GM06990 (cell line): Measurements from ENCODE around the gene YOD1.

Source experiments
- DNase-seq: peaks from one replicate; pipeline ENCODE4 v3.0.0-alpha.2; 2011; ENCODE audit not compliant: insufficient read length; ENCODE audit errors: extremely low read depth
- H3K27me3 ChIP-seq: replicated peaks from 2 replicates; pipeline ENCODE4 v1.6.0; 2011; ENCODE audit warnings: low read length; ENCODE audit not compliant: control insufficient read depth, insufficient read depth
- H3K36me3 ChIP-seq: 2 replicates; pipeline ENCODE4 v1.5.1; 2011; ENCODE audit warnings: low read length; ENCODE audit not compliant: control insufficient read depth, insufficient read depth
- H3K4me3 ChIP-seq: replicated peaks from 2 replicates; pipeline ENCODE4 v1.5.1; 2011; ENCODE audit warnings: low read depth, mild to moderate bottlenecking, control low read depth, low read length
- CTCF ChIP-seq: IDR thresholded peaks from 2 replicates; pipeline ENCODE4 v1.5.1; 2011; ENCODE audit warnings: low read length, control low read depth, mild to moderate bottlenecking, inconsistent platforms; ENCODE audit not compliant: insufficient read depth, poor library complexity, severe bottlenecking

YOD1 gene

GRCh38 chr1:207058252-207058651 lies 7.2 kb upstream of the YOD1 start:
- Histone ChIP-seq H3K27me3 (no peaks in the 10 kb centered on the region), H3K4me3 (no peak overlapping the region), H3K36me3 (no peaks in the 10 kb centered on the region)
- DNase-seq = no peak
- TF ChIP-seq CTCF = no peak

DNA sequence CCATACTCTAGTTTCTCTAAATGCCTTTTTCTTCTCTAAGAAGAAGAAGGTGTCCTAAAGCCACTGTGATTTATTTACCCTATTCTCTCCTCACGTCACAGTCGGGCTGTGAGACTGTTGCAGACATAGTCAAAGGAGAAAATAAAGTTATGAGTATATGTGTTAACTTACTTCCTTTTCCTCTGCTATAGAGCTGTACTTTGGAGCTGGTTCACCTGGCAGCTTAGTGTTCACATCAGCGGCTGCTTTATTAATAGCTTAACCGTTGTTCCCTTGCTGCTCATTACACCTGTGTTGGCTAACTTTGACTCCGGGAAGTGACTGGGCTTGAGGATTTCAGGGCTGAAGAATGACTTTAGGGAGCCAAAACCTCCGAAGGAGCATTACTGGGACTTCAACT lies 5.7 kb upstream of the YOD1 start:
- Histone ChIP-seq H3K4me3 (no peak overlapping the region), H3K27me3 (no peaks in the 10 kb centered on the region), H3K36me3 (no peaks in the 10 kb centered on the region)
- no peak for DNase-seq
- TF ChIP-seq CTCF = no peak

GRCh38 chr1:207055386-207056001 lies 4.5 kb upstream of the YOD1 start:
- H3K36me3 ChIP-seq = no peaks in the 10 kb centered on the region
- no peak for DNase-seq
- H3K4me3 ChIP-seq = no peak overlapping the region
- TF ChIP-seq CTCF = no peak
- H3K27me3 ChIP-seq = no peaks in the 10 kb centered on the region

DNA sequence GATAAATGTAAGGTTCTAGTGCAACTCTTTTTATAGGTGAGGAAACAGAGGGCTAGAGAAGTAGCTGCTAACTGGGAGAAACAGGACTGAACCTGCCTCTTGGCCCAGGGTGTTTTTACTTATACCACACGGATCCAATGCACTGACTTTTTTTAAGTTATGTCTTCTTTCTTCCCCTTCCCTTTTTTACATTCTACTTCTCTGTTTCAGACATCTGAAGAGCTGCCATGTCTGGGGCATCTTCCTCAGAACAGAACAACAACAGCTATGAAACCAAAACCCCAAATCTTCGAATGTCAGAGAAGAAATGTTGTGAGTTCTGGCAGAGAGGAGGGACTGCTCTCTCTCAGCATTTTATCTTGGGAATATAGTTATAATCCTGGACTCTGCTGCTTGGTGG lies 3.5 kb upstream of the YOD1 start:
- no peaks in the 10 kb centered on the region for H3K27me3 ChIP-seq
- DNase-seq = no peak

DNA sequence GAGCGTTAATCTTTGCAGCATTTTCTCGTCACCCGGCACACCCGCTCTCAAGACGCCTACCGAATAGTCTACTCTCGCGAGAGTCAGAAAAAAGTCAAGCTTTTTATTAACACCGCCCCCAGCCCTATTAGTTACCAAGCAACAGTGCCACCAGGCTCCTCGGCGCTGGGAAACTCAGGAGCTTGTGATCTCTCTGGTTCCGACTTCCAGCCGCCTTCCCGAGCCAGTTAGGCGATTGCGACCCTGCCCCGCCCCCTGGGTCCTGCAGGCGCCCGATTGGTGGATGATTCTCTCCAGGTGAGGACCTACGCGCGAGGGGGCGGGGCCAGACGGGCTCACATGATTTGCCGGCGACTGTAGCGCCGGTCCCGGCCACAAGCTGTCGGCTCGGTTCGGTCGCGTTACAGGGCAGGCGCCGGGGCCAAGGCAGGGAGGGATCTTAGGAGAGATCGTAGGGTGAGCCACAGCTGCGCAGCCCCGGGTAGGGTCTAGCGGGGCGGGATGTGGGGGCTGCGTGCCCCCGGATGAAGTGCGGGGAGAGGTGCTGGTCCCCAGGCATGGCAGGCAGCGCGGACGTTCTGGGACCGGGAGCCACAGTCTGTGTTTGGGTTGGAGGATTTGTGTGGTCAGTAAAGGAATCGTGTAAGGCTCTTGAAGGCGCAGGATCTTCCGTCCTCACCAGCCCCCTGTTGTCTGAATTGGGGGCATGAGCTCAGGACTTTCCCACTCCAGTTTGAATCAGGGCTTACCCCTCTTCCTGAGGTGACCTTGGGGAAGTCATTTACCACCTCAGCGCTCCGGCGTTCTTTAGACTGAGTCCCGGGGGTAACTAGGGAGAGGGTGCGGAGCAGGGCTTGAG lies 2.1 kb upstream of the YOD1 start, which contains the start of gene PFKFB2:
Gene PFKFB2, plus strand, starts transcription at position 365 of the 859 bp plus-strand sequence. CDS start 1,443 bp downstream, outside the sequence.
- TF ChIP-seq CTCF = no peak
- peaks cover 8% of the 10 kb centered on the region for H3K36me3 ChIP-seq
- peak within 1 kb of the TSS; percentile 75 for H3K4me3 ChIP-seq
- no peaks in the 10 kb centered on the region for H3K27me3 ChIP-seq
- peak; percentile 89 for DNase-seq

More for the DNA sequence above, 3.5 kb upstream of the YOD1 start:
- TF ChIP-seq CTCF = no peak
- H3K4me3 ChIP-seq = no peak overlapping the region
- no peaks in the 10 kb centered on the region for H3K36me3 ChIP-seq
